Measurements from ENCODE around the gene DOCK2. TPM values are rescaled to one million over a fixed set of nuclear protein-coding genes. Genes with fewer than 3 reads are reported as not detected.

Gene DOCK2
- total RNA-seq, 1 donor from 2014 or later: 3.9 TPM

DNA sequence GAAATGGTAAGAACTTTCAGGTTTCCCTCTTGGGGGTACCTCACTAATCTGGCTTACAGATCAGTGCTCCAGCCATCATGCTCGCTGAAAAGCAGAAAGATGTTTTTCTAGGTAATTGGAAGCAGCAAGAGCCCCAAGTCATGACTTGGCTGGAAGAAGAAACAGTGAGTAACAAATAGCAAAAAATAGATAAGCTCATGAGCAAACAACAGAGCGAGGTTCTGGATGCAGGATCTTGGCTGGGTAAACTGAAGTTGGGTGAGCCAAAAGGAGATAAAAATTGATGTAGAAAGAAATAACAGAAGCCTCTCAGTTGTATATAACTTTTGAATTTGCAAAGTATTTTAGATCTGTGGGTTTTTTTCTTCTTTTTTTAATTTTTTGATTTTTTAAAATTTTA, 233.1 kb downstream of the DOCK2 start:
- Histone ChIP-seq H3K36me3 (ENCODE audit: control insufficient read depth, insufficient read depth, low read length) (no peaks in the 10 kb centered on the region), H3K27me3 (ENCODE audit: control insufficient read depth, insufficient read depth, low read length) (no peaks in the 10 kb centered on the region), H3K4me3 (ENCODE audit: low read depth, low read length) (no peak overlapping the region)
- TF ChIP-seq, protein P1, sequence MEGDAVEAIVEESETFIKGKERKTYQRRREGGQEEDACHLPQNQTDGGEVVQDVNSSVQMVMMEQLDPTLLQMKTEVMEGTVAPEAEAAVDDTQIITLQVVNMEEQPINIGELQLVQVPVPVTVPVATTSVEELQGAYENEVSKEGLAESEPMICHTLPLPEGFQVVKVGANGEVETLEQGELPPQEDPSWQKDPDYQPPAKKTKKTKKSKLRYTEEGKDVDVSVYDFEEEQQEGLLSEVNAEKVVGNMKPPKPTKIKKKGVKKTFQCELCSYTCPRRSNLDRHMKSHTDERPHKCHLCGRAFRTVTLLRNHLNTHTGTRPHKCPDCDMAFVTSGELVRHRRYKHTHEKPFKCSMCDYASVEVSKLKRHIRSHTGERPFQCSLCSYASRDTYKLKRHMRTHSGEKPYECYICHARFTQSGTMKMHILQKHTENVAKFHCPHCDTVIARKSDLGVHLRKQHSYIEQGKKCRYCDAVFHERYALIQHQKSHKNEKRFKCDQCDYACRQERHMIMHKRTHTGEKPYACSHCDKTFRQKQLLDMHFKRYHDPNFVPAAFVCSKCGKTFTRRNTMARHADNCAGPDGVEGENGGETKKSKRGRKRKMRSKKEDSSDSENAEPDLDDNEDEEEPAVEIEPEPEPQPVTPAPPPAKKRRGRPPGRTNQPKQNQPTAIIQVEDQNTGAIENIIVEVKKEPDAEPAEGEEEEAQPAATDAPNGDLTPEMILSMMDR (IDR thresholded peaks at IDR 0.05; ENCODE audit: insufficient read depth, low read length, poor library complexity, severe bottlenecking): no peak
- DNase-seq (ENCODE audit: low read depth): no peak

- Histone ChIP-seq H3K4me3 (ENCODE audit: low read depth, low read length) (no peak overlapping the region), H3K36me3 (ENCODE audit: control insufficient read depth, insufficient read depth, low read length) (no peaks in the 10 kb centered on the region), H3K27me3 (ENCODE audit: control insufficient read depth, insufficient read depth, low read length) (no peaks in the 10 kb centered on the region)
- no peak for DNase-seq (ENCODE audit: low read depth)
- TF ChIP-seq, protein P1 (IDR thresholded peaks at IDR 0.05; ENCODE audit: insufficient read depth, low read length, poor library complexity, severe bottlenecking): no peak
Measured at GRCh38 chr5:169871826-169872490, 234.9 kb downstream of the DOCK2 start.

DNA sequence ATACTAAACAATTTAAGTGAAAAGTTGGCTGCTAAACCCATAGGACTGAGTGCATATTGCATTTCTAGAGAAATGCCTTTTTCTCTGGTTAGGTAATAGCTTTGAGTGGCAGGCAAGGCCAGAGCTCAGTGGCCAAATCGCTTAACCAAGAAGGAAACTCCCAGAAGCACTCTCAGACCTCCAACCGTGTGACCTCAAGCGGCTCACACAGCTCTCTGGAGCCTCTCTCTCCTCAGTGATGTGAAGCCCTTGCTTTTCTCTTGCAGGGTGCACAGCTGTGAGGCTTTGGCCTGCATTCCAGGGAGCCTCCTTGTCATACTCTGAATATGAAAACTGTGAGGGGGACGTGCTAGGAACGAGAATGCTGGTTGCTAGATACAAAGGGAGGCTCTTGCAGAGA, 236.6 kb downstream of the DOCK2 start:
- no peak for DNase-seq (ENCODE audit: low read depth)
- TF ChIP-seq, protein P1 (IDR thresholded peaks at IDR 0.05; ENCODE audit: insufficient read depth, low read length, poor library complexity, severe bottlenecking): no peak

GRCh38 chr5:169874621-169875020, 237.5 kb downstream of the DOCK2 start:
- no peak for DNase-seq (ENCODE audit: low read depth)

More for the DNA sequence above, 236.6 kb downstream of the DOCK2 start:
- no peaks in the 10 kb centered on the region for H3K27me3 ChIP-seq (ENCODE audit: control insufficient read depth, insufficient read depth, low read length)
- H3K36me3 ChIP-seq (ENCODE audit: control insufficient read depth, insufficient read depth, low read length): no peaks in the 10 kb centered on the region
- H3K4me3 ChIP-seq (ENCODE audit: low read depth, low read length): no peak overlapping the region

DNA sequence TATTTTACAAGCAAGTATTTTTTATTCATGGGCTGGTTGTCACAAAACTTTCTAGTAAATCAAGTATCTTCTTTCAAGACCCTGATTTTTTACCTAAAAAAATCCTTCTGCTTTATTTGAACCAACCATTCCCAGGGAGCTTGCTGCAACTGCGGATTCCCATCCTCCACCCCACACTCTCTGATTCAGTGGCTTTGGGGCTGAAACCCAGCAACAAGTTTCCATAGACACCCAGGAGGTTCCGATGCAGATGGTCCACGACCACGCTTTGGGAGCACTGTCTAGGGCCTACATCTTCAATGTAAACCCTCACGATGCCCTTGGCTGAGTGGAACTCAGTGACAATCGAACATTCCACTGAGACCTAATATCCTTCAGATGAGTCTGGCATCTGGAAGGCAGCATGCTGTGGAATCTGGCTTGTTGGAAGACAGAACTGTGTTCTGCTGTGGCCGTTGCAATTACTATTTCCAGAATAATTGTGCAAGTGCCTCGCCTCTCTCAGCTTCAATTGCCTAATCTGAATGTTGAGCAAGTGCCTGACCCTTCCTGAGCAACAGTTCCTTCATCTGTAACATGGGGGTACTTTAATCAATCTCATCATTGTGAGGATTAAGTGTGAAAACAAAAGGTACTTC, 238.1 kb downstream of the DOCK2 start:
- TF ChIP-seq, protein P1 (IDR thresholded peaks at IDR 0.05; ENCODE audit: insufficient read depth, low read length, poor library complexity, severe bottlenecking): no peak
- Histone ChIP-seq H3K36me3 (ENCODE audit: control insufficient read depth, insufficient read depth, low read length) (no peaks in the 10 kb centered on the region), H3K27me3 (ENCODE audit: control insufficient read depth, insufficient read depth, low read length) (no peaks in the 10 kb centered on the region), H3K4me3 (ENCODE audit: low read depth, low read length) (no peak overlapping the region)
- DNase-seq (ENCODE audit: low read depth): no peak

More at GRCh38 chr5:169874621-169875020, 237.5 kb downstream of the DOCK2 start:
- H3K27me3 ChIP-seq (ENCODE audit: control insufficient read depth, insufficient read depth, low read length): no peaks in the 10 kb centered on the region
- no peaks in the 10 kb centered on the region for H3K36me3 ChIP-seq (ENCODE audit: control insufficient read depth, insufficient read depth, low read length)
- TF ChIP-seq, protein P1 (IDR thresholded peaks at IDR 0.05; ENCODE audit: insufficient read depth, low read length, poor library complexity, severe bottlenecking): no peak
- no peak overlapping the region for H3K4me3 ChIP-seq (ENCODE audit: low read depth, low read length)
